Prostate gland (tissue), 2 donors: ENCODE data around the gene CMTM3. TPM values are rescaled to one million over a fixed set of nuclear protein-coding genes. Genes with fewer than 3 reads are reported as not detected.
A peak's percentile ranks its signal among the peaks of the same experiment; 100 is the strongest.

Experiments used
- DNase-seq: peaks from one replicate; pipeline ENCODE4 v3.0.0-alpha.2; 2019; ENCODE audit warnings: low spot score
- H3K27ac ChIP-seq, 2 donors: fragments of 200-600 bp; sonication (generic); 2 replicates each; pipeline ENCODE4 v1.5.1; 2017 to 2019
- H3K27me3 ChIP-seq: fragments of 200-600 bp; sonication (generic); replicated peaks from 2 replicates; pipeline ENCODE4 v1.5.1; 2019; ENCODE audit not compliant: insufficient read depth
- H3K36me3 ChIP-seq, 2 donors: fragments of 200-600 bp; sonication (generic); 1 replicate in 1 of 2; 2 replicates in 1 of 2; pipeline versions ENCODE4 v1.5.1 to v1.8.1; 2017 to 2019
- H3K4me1 ChIP-seq: fragments of 200-600 bp; sonication (generic); replicated peaks from 2 replicates; pipeline ENCODE4 v1.5.1; 2019
- H3K4me3 ChIP-seq, 2 donors: fragments of 200-600 bp; sonication (generic); 2 replicates each; pipeline ENCODE4 v1.5.1; 2017 to 2019
- H3K9me3 ChIP-seq: fragments of 200-600 bp; sonication (generic); 2 replicates; pipeline ENCODE4 v1.5.1; 2017
- POLR2A ChIP-seq: fragments of 450-650 bp; IDR thresholded peaks from one replicate; pipeline ENCODE4 v1.6.1; 2016; ENCODE audit warnings: antibody characterized with exemption, mild to moderate bottlenecking
- POLR2AphosphoS5 ChIP-seq: sonication (generic); formaldehyde crosslinking; IDR thresholded peaks from one replicate; pipeline ENCODE4 v1.6.1; 2017; ENCODE audit warnings: antibody characterized with exemption
- WGBS: methylation state at CpG from one replicate; pipeline ENCODE4 v1.1.5; 2018; 5-methylcytosine and 5-hydroxymethylcytosine counted together
- intact Hi-C: fragments of 100-400 bp; cut with DNase I; formaldehyde crosslinking; loops from one replicate; pipeline ENCODE4 v1.14.2; 2022
- total RNA-seq, 2 donors: library from RNA; depleted of rRNA; stranded (reverse); fragments of >200 nt; gene quantifications; one replicate each; pipeline ENCODE4 v1.1.0, GENCODE V29; 2016
- TF ChIP-seq, protein P1 (sequence below), 4 experiments: fragments of 200-600 bp in 2 of 4; fragments of 450-650 bp in 2 of 4; sonication (generic) in 2 of 4; IDR thresholded peaks; 1 replicate in 3 of 4; 2 replicates in 1 of 4; pipeline ENCODE4 v1.5.1; 2016 to 2019; ENCODE audit warnings: antibody characterized with exemption in 4 of 4, mild to moderate bottlenecking in 2 of 4, moderate library complexity in 2 of 4

CMTM3 gene
- total RNA-seq, 2 donors from 2014 or later = 10.7 to 133 TPM

DNA sequence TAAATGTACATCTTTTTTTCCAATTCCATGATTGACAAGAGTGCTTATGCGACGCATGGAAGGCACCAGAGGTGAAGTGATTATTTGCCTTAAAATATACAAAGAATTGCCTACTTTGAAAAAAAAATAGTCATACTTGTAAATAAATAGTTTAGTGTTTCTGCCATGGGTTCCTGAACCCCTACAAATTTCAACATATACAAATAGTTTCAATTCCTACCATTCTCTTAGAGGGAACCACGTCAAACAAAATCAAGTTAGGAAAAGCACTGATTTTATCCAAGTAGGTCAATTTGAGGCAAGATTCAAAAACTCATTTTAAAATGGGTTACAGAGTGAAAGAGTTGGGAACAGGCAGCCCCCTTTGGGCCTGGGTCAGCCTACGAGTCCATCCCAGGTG, 11.7 kb downstream of the CMTM3 start:
- Histone ChIP-seq H3K4me3 (no peak overlapping the region), H3K27ac (no peak overlapping the region), H3K4me1 (peaks cover 6% of the 10 kb centered on the region), H3K9me3 (no peaks in the 10 kb centered on the region), H3K36me3 (no peaks in the 10 kb centered on the region), H3K27me3 (no peaks in the 10 kb centered on the region)
- intact Hi-C loops = no loop called here
- no peak for DNase-seq
- TF ChIP-seq, protein P1, sequence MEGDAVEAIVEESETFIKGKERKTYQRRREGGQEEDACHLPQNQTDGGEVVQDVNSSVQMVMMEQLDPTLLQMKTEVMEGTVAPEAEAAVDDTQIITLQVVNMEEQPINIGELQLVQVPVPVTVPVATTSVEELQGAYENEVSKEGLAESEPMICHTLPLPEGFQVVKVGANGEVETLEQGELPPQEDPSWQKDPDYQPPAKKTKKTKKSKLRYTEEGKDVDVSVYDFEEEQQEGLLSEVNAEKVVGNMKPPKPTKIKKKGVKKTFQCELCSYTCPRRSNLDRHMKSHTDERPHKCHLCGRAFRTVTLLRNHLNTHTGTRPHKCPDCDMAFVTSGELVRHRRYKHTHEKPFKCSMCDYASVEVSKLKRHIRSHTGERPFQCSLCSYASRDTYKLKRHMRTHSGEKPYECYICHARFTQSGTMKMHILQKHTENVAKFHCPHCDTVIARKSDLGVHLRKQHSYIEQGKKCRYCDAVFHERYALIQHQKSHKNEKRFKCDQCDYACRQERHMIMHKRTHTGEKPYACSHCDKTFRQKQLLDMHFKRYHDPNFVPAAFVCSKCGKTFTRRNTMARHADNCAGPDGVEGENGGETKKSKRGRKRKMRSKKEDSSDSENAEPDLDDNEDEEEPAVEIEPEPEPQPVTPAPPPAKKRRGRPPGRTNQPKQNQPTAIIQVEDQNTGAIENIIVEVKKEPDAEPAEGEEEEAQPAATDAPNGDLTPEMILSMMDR (IDR thresholded peaks at IDR 0.05) = no peak
- no peak for TF ChIP-seq POLR2AphosphoS5
- TF ChIP-seq POLR2A = no peak
- WGBS = 92% methylated on average over 4 of the region's 4 CpGs

DNA sequence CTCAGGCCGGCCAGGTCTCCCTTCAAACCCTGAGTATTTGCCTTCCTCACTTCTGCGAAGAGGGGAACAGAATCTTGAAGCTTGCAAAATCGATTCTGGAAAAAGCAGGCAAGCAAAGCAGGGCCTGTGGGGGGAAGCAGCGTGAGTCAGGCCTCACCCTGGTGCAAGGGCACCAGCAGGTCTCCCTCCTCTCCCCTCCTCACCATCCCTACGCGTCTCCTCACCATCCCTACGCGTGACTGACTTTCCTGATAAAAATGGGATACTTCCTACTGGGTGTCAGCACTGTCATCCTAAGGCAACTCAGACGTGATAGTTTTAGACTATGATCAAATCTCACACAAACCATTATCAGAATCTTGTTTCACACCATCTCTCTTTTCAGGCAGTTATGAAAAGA, 12.1 kb downstream of the CMTM3 start:
- Histone ChIP-seq H3K27me3 (no peaks in the 10 kb centered on the region), H3K9me3 (no peaks in the 10 kb centered on the region), H3K4me1 (peaks cover 6% of the 10 kb centered on the region), H3K27ac (no peak overlapping the region), H3K4me3 (no peak overlapping the region), H3K36me3 (no peaks in the 10 kb centered on the region)
- intact Hi-C loops = no loop called here
- TF ChIP-seq, protein P1 (IDR thresholded peaks at IDR 0.05) = no peak
- no peak for TF ChIP-seq POLR2A
- TF ChIP-seq POLR2AphosphoS5 = no peak
- no peak for DNase-seq
- 82% methylated on average over 9 of the region's 9 CpGs for WGBS

DNA sequence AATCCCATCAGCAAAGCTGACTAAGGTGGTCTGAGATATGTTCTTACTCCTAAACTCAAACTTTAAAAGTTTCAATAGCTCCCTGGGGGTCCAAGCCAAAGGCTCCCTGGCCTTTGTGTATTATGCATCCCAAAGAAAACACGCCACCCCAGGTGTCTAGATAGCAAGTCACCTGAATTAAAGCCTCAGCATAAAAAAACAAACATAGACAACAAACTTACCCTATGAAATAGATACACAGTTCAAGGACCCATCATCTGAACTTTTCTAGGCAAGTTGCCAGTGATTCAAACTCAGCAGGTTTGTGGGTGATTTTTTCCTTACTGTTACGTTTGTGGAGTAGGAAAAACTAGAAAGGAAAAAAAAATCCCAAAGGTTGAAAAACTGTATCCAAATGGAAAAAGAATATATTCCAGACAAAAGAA, 12.5 kb downstream of the CMTM3 start:
- no peak overlapping the region for H3K27ac ChIP-seq
- H3K4me1 ChIP-seq = peaks cover 6% of the 10 kb centered on the region
- DNase-seq = no peak
- intact Hi-C loops = no loop called here
- no peaks in the 10 kb centered on the region for H3K36me3 ChIP-seq
- whole genome bisulfite sequencing = 75% methylated on average over 2 of the region's 2 CpGs
- no peaks in the 10 kb centered on the region for H3K27me3 ChIP-seq
- TF ChIP-seq POLR2AphosphoS5 (no peak), POLR2A (no peak)
- TF ChIP-seq, protein P1 (IDR thresholded peaks at IDR 0.05) = no peak
- H3K9me3 ChIP-seq = no peaks in the 10 kb centered on the region
- H3K4me3 ChIP-seq = no peak overlapping the region

DNA sequence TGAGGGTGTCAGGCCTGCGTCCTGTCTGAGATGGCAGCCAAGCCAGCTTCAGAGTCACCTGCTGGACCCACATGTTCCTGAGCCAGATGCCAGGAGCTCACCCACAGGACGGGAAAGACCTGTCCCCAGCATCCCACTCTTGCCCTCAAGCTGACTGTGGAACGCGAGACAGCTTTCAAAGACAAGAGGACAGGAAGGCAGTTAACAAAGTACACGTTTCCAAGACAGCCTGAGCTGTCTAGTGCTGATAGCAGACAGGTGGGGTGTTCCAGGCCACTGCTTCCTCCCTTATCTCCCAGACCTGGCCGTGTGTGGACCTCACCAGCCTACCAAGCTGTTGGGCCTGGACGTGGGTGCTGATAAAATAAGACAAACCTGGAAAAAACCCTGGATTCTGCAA, 13.2 kb downstream of the CMTM3 start:
- Histone ChIP-seq H3K36me3 (no peaks in the 10 kb centered on the region), H3K27me3 (no peaks in the 10 kb centered on the region), H3K9me3 (no peaks in the 10 kb centered on the region), H3K4me1 (peaks cover 6% of the 10 kb centered on the region), H3K27ac (peak overlapping the region in 1 of 2 donors; percentile 21), H3K4me3 (no peak overlapping the region)
- 45% methylated on average over 7 of the region's 7 CpGs for WGBS
- DNase-seq = no peak
- intact Hi-C loops = no loop called here
- TF ChIP-seq POLR2AphosphoS5 (no peak), POLR2A (no peak)
- TF ChIP-seq, protein P1 (IDR thresholded peaks at IDR 0.05) = no peak

DNA sequence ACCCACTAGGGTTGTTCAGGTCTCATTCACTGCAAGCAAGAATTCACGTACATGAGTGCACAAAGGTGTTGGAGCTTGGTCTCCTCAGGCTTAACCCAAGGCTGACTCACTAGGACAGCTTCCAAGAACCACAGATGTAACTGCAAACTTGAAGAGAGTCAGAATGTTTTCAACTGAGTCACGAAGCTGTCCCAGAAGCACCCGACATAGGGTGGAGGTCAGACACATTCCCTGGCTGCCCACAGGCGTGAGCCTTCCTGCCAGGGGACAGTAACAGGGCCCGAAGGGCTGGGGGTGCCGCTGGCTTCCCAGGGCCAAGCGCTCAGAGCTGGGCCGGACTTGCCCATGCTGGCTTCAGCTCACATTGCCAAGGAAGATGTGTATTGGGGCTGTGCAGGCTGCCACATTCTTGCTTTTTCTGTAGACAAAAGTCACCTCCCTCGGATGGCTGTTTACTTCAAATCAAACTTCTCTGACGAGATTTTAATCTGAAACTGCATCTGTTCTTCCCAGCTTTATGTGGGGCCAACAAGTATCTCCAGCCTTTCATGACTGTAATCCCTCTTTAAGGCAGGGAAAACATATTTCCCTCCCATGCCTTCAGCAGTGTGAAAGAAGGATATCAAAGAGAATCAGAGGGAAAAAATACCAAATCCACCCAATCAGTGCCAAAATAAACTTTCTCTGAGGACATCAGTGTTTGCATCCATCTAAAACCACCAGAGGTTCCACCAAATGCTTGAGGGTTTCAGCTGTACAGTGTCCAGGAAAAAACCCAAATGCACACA, 14.3 kb downstream of the CMTM3 start:
- H3K4me3 ChIP-seq = no peak overlapping the region
- intact Hi-C loops = no loop called here
- TF ChIP-seq POLR2AphosphoS5 (no peak), POLR2A (no peak)
- TF ChIP-seq, protein P1 (IDR thresholded peaks at IDR 0.05) = no peak
- H3K27ac ChIP-seq = peak overlapping the region; percentile 30 to 47
- no peaks in the 10 kb centered on the region for H3K36me3 ChIP-seq
- no peaks in the 10 kb centered on the region for H3K9me3 ChIP-seq
- H3K4me1 ChIP-seq = peaks cover 6% of the 10 kb centered on the region
- WGBS = 16% methylated on average over 9 of the region's 10 CpGs
- DNase-seq = no peak
- no peaks in the 10 kb centered on the region for H3K27me3 ChIP-seq
